ENCODE data around the gene ZMYND10.

- TF ChIP-seq, protein P1, sequence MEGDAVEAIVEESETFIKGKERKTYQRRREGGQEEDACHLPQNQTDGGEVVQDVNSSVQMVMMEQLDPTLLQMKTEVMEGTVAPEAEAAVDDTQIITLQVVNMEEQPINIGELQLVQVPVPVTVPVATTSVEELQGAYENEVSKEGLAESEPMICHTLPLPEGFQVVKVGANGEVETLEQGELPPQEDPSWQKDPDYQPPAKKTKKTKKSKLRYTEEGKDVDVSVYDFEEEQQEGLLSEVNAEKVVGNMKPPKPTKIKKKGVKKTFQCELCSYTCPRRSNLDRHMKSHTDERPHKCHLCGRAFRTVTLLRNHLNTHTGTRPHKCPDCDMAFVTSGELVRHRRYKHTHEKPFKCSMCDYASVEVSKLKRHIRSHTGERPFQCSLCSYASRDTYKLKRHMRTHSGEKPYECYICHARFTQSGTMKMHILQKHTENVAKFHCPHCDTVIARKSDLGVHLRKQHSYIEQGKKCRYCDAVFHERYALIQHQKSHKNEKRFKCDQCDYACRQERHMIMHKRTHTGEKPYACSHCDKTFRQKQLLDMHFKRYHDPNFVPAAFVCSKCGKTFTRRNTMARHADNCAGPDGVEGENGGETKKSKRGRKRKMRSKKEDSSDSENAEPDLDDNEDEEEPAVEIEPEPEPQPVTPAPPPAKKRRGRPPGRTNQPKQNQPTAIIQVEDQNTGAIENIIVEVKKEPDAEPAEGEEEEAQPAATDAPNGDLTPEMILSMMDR (conservative IDR thresholded peaks at IDR 0.05; ENCODE audit: low read length) = no peak
- no peak for TF ChIP-seq EZH2phosphoT487 (IDR thresholded peaks at IDR 0.05; ENCODE audit: borderline replicate concordance)
Measured at GRCh38 chr3:50378757-50379156, 33.2 kb upstream of the ZMYND10 start.
